Erythroblast (primary cell): ENCODE measurements around the gene COL4A2.

Experiments used
- GATA1 ChIP-seq: IDR thresholded peaks from 2 replicates; pipeline ENCODE4 v1.6.1; 2011; ENCODE audit warnings: low read depth, mild to moderate bottlenecking, control low read depth, low read length, moderate library complexity
- POLR2A ChIP-seq: IDR thresholded peaks from 2 replicates; pipeline ENCODE4 v1.6.1; 2011; ENCODE audit warnings: mild to moderate bottlenecking, low read length

DNA sequence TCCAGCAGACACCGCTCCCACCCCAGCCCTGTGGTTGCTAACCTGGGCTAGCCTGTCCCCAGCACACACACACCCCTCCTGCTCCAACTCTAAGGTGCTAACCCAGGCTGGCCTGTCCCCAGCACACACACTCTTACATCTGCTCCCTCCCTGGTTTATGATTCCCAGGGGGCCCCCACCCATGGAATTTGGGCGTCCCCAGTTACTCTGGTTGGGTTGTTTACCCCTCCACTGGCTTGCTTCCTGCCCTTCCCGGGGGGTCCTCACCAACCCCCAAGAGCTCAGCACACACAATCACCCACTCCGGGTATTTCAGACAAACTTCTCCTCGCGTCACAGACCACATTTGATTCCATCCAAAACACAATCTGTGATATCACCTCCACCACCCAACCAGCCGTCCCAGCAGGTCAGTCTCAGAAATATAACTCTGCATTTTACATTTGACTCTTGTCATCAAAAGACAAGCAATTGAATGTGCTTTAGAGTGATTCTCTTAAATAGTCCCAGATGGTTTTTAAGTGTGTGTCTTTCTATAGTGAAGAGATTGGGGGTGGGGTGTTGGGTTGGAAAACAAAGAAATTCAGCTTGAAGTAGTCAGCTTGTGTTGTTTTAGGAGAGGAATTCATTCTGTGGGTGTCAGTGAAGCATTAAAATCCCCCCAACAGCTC, 20.1 kb downstream of the COL4A2 start:
- TF ChIP-seq POLR2A (no peak), GATA1 (no peak)
